MG63 (cell line): ENCODE results near the gene KNOP1. TPM values are rescaled to one million over a fixed set of nuclear protein-coding genes. Genes with fewer than 3 reads are reported as not detected.

Source experiments
- DNase-seq: peaks from one replicate; pipeline ENCODE4 v3.0.0-alpha.2; 2020
- H3K27me3 ChIP-seq: fragments of 250-450 bp; sonication (Bioruptor Pico); 2 replicates; pipeline ENCODE4 v1.5.1; 2020; ENCODE audit warnings: mild to moderate bottlenecking, moderate library complexity
- H3K36me3 ChIP-seq: fragments of 250-450 bp; sonication (Bioruptor Pico); 2 replicates; pipeline ENCODE4 v1.5.1; 2020; ENCODE audit warnings: mild to moderate bottlenecking, moderate library complexity
- H3K4me3 ChIP-seq: fragments of 250-450 bp; sonication (Bioruptor Pico); 2 replicates; pipeline ENCODE4 v1.5.1; 2020; ENCODE audit warnings: mild to moderate bottlenecking, moderate library complexity
- H3K9me3 ChIP-seq: fragments of 250-450 bp; sonication (Bioruptor Pico); 2 replicates; pipeline ENCODE4 v1.5.1; 2020; ENCODE audit warnings: mild to moderate bottlenecking, moderate library complexity
- total RNA-seq: library from RNA; depleted of rRNA; stranded (reverse); fragments of >200 nt; shearing (Covaris generic); gene quantifications from 2 replicates; pipeline ENCODE4 v1.2.3, GENCODE V29; 2014; ENCODE audit warnings: low replicate concordance

The KNOP1 gene
- total RNA-seq, 1 experiment from 2014 or later: 15.2 TPM

DNA sequence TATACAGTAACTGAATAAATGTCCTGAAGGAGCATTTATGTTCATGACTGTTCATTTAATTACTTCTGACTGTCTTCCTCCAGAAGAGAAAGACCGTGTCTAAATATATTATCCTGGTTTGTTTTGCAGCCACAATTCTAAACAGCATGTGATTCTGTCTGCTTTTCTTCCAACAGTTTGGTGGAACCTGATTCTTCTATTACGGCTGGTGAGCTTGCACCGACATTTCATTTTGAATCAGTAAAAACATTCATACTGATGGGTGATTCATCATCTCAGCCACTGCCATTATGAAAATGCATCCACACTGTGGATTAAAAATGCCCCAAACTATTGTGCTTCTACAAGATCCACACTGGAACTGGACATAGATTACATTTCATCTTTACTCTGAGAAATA is 16.9 kb downstream of the KNOP1 start:
- Histone ChIP-seq H3K9me3 (no peaks in the 10 kb centered on the region), H3K27me3 (no peaks in the 10 kb centered on the region), H3K4me3 (no peak overlapping the region), H3K36me3 (peaks cover 79% of the 10 kb centered on the region)
- no peak for DNase-seq

GRCh38 chr16:19700319-19700781 is 17.7 kb downstream of the KNOP1 start:
- Histone ChIP-seq H3K27me3 (no peaks in the 10 kb centered on the region), H3K4me3 (no peak overlapping the region), H3K9me3 (no peaks in the 10 kb centered on the region), H3K36me3 (peaks cover 72% of the 10 kb centered on the region)
- DNase-seq: peak; percentile 17

GRCh38 chr16:19699472-19699871 is 18.6 kb downstream of the KNOP1 start:
- peaks cover 63% of the 10 kb centered on the region for H3K36me3 ChIP-seq
- H3K4me3 ChIP-seq: no peak overlapping the region
- H3K27me3 ChIP-seq: no peaks in the 10 kb centered on the region
- H3K9me3 ChIP-seq: no peaks in the 10 kb centered on the region
- DNase-seq: no peak

DNA sequence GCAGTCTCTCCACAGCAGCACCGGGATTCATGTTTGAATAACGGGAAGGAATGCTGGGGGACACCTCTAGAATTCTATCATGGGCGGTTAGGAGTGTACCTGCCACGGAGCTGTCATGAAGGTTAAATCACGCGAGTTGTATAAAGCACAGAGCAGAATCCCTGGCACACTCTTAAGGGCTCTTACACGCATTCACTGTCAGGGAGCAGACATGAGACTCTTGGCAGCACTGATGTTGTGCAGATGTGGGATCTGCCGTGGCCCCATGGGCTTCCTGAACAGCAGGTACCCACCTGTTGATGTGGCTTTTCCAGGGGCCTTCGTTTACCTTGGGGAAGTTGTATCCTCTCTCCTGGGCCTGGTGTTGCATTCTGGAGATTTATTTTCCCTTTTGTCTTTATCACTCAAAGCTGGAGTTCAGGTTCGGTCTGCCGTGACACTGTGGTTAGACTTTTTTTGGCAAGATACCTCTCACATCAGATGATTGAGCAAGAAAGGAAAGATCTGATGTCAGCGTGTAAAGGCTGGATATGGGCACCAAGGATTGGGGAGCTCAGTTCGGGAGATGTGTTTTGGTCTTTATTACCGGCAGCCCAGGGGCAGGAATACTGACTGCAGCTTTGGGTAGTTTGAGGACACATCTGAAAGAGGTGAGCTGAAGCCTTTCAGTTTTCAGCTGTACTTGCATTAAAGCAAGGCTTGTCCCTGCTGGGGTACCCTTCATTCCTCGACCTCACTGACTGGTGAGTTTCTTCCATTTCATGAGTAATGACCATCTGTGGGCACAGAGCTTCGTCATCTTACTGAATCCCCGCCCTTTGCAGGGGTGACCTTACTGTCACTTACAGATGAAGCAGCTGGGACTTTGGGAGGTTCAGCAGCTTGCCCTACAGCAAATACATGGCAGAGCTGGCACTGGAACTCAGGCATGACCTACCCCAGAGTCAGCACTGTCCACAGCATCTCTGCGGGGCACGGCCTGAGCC is 19.3 kb downstream of the KNOP1 start:
- H3K4me3 ChIP-seq: no peak overlapping the region
- no peaks in the 10 kb centered on the region for H3K27me3 ChIP-seq
- peaks cover 56% of the 10 kb centered on the region for H3K36me3 ChIP-seq
- no peaks in the 10 kb centered on the region for H3K9me3 ChIP-seq
- no peak for DNase-seq

DNA sequence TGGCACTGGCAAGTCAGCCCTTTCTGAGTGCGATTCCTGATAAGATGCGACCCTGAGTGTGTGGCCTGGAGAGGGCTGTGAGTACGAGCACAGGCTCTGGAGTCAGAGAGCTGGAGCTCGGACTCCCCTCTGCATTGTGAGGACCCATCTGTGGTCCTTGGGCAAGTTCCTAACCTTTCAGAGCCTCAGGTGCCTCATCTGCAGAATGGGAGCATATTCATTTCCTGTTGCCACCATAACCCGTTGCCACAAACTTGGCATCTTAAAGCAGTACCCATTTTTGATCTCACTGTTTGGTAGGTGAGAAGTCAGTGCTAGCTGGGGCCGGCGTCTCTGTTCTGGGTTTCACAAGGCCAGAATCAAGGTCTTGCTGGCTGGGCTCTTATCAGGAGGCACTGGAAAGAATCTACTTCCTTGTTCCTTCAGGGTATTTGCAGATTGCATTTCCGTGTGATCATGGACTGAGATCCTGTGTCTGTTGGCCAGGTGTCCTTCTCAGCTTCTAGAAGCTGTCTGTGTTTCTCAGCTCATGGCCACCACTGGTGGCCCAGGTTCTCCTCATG is 20.2 kb downstream of the KNOP1 start:
- Histone ChIP-seq H3K36me3 (peaks cover 50% of the 10 kb centered on the region), H3K9me3 (no peaks in the 10 kb centered on the region), H3K27me3 (no peaks in the 10 kb centered on the region), H3K4me3 (no peak overlapping the region)
- no peak for DNase-seq

DNA sequence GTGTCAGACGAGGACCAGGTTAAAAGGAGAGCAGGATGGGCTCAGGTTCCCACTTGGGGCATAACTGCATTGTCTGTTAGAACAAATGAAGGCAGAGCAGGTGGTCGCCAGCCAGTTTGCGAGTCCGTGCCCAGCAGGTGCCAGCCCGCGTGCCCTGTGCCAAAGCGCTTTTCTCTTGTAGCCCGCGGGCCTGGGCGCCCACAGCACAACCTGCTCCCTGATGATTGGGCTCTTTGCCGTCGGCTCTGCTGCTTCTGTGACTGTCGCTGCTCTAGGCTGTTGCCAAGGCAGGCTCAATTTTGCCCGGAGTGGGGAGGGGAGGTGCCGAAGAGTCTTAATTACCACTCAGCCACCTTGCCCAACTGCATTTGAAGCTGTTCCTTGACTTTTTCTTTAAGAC is 21.1 kb downstream of the KNOP1 start:
- Histone ChIP-seq H3K27me3 (no peaks in the 10 kb centered on the region), H3K4me3 (no peak overlapping the region), H3K9me3 (no peaks in the 10 kb centered on the region), H3K36me3 (peaks cover 43% of the 10 kb centered on the region)
- DNase-seq: no peak

DNA sequence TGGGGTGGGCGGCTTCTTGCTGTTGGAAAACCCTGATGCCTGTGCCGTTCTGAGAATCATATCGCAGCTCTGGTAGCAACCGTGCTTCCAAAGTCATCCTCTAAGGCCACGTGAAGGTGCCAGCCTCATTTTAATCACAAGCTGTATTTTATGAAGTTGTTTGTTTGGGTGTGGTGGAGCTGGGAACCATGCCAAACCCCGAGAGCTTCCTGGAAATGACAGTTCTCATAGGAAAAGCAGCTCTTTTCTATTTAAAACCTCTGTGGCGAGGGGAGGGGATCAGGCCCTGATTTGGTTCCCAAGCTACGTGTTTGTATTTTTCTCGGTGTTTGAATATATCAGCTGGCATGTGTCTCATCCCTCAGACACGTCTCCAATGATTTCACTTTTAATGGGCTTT is 21.7 kb downstream of the KNOP1 start:
- Histone ChIP-seq H3K4me3 (no peak overlapping the region), H3K36me3 (peaks cover 40% of the 10 kb centered on the region)
- peak; percentile 77 for DNase-seq

DNA sequence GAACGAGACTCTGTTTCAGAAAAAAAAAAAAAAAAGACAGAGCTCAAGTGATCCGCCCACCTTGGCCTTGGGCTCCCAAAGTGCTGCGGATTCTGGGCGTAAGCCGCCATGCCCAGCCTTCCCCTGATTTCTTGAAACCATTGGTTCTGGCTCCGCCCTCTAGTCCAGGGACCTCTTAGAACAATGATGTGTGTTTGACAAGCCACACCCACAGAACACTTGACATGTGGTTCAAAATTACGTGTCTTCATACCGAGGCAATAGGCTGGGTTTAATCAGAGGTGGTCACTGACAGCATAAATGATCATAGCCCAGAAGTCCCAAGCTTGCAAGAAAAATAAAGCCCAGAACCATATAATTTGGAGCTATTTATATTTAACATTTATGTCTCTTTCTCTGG is 23.0 kb downstream of the KNOP1 start:
- Histone ChIP-seq H3K9me3 (no peaks in the 10 kb centered on the region), H3K27me3 (no peaks in the 10 kb centered on the region), H3K36me3 (peaks cover 29% of the 10 kb centered on the region), H3K4me3 (no peak overlapping the region)
- no peak for DNase-seq

More for the DNA sequence above, 21.7 kb downstream of the KNOP1 start:
- no peaks in the 10 kb centered on the region for H3K27me3 ChIP-seq
- H3K9me3 ChIP-seq: no peaks in the 10 kb centered on the region

GRCh38 chr16:19691161-19691711 is 26.8 kb downstream of the KNOP1 start:
- H3K9me3 ChIP-seq: no peaks in the 10 kb centered on the region
- H3K27me3 ChIP-seq: no peaks in the 10 kb centered on the region
- DNase-seq: peak; percentile 58
- H3K4me3 ChIP-seq: no peak overlapping the region
- H3K36me3 ChIP-seq: peaks cover 7% of the 10 kb centered on the region; the same call in 1 of the 2 replicates

DNA sequence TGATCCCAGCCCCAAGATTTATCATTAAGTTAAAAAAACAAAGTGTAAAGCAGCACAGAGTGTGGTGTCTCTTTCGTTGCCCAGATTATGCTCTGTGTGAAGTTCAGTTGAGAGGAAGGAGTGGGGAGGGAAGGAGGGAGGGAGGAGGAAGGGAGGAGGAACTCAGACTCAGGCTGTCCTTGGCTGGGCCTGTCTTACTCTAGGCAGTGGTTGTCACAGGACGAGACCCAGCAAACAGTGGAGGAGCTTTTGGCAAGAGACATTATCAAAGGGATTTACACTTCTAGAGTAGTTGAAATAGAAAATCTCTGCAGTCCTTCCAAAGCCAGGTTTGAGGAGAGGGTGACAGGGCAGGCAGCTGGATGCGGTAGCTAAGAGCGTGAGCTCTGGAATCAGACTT is 27.8 kb downstream of the KNOP1 start:
- H3K9me3 ChIP-seq: no peaks in the 10 kb centered on the region
- H3K27me3 ChIP-seq: no peaks in the 10 kb centered on the region
- peaks cover 11% of the 10 kb centered on the region for H3K36me3 ChIP-seq
- H3K4me3 ChIP-seq: no peak overlapping the region
- no peak for DNase-seq

GRCh38 chr16:19689342-19689741 is 28.7 kb downstream of the KNOP1 start:
- Histone ChIP-seq H3K9me3 (no peaks in the 10 kb centered on the region), H3K4me3 (no peak overlapping the region), H3K36me3 (peaks cover 17% of the 10 kb centered on the region), H3K27me3 (no peaks in the 10 kb centered on the region)
- DNase-seq: no peak

GRCh38 chr16:19688396-19689024 is 29.5 kb downstream of the KNOP1 start:
- Histone ChIP-seq H3K4me3 (no peak overlapping the region), H3K9me3 (no peaks in the 10 kb centered on the region), H3K27me3 (no peaks in the 10 kb centered on the region), H3K36me3 (peaks cover 18% of the 10 kb centered on the region)
- no peak for DNase-seq

DNA sequence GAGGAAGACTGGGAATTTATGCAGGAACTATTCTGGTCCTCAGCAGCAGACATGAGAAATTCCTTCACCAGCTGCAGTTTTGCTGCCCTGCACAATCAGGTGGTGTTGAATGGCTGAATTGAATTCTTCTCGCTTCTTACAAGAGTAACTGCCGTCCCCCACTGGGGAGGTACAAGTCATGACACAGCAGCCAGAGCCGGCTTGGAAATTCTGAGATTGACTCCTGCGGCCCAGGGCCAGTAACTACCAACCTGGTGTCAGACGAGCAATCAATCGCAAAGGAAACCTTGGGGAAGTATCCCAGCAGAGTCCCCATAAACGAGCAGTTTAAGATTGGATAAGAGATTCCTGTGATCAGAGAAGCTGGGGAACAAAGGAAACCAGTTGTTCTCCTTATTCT is 30.7 kb downstream of the KNOP1 start:
- no peak for DNase-seq
- Histone ChIP-seq H3K36me3 (peaks cover 19% of the 10 kb centered on the region), H3K9me3 (no peaks in the 10 kb centered on the region), H3K4me3 (no peak overlapping the region), H3K27me3 (no peaks in the 10 kb centered on the region)

DNA sequence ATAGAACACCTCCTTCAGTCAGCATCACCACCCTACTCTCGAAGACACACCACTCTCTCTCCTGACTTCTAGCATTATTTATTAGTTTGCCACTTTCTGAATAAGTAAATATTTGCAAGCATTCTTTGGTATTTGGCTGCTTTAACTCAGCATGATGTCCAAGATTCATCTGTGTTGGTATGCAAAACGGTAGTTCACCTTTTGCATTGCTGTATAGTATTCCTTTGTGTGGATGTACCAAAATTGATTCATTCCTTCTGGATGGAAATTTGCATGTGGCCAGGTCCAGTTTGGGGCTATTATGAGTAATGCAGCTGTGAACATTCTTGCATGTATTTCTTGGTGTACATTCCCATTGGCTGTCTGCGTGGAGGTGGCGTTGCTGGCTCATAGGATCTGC is 32.9 kb downstream of the KNOP1 start:
- no peak overlapping the region for H3K4me3 ChIP-seq
- no peaks in the 10 kb centered on the region for H3K27me3 ChIP-seq
- no peak for DNase-seq
- no peaks in the 10 kb centered on the region for H3K9me3 ChIP-seq
- peaks cover 16% of the 10 kb centered on the region for H3K36me3 ChIP-seq

- Histone ChIP-seq H3K27me3 (no peaks in the 10 kb centered on the region), H3K9me3 (no peaks in the 10 kb centered on the region), H3K4me3 (no peak overlapping the region), H3K36me3 (peaks cover 16% of the 10 kb centered on the region)
- no peak for DNase-seq
Measured at GRCh38 chr16:19683453-19684236, 34.4 kb downstream of the KNOP1 start.

GRCh38 chr16:19681637-19682036 is 36.4 kb downstream of the KNOP1 start:
- no peaks in the 10 kb centered on the region for H3K27me3 ChIP-seq

More at GRCh38 chr16:19681637-19682036, 36.4 kb downstream of the KNOP1 start:
- Histone ChIP-seq H3K9me3 (no peaks in the 10 kb centered on the region), H3K36me3 (peaks cover 16% of the 10 kb centered on the region), H3K4me3 (no peak overlapping the region)
- DNase-seq: no peak
